Activated naive CD4-positive, alpha-beta T cell treated with anti-CD3 and anti-CD28 coated beads, Interleukin-2, amount 50 U/mL, for 24 hours (primary cell): ENCODE data around the gene MEG3.

Source experiments
- H3K27ac Mint-ChIP-seq: one replicate; pipeline ENCODE4 v1.8.0; 2021; ENCODE audit warnings: mild to moderate bottlenecking, mixed read lengths
- H3K27me3 Mint-ChIP-seq: one replicate; pipeline ENCODE4 v1.8.0; 2021; ENCODE audit warnings: mixed read lengths
- H3K36me3 Mint-ChIP-seq: one replicate; pipeline ENCODE4 v1.8.0; 2021; ENCODE audit warnings: mixed read lengths
- H3K4me1 Mint-ChIP-seq: one replicate; pipeline ENCODE4 v1.8.0; 2021; ENCODE audit warnings: mixed read lengths
- H3K4me3 Mint-ChIP-seq: one replicate; pipeline ENCODE4 v1.8.0; 2021; ENCODE audit warnings: mild to moderate bottlenecking, mixed read lengths
- H3K9me3 Mint-ChIP-seq: one replicate; pipeline ENCODE4 v1.8.0; 2021; ENCODE audit warnings: mixed read lengths

Gene MEG3

GRCh38 chr14:100905166-100905565 lies 79.2 kb downstream of the MEG3 start:
- no peaks in the 10 kb centered on the region for H3K4me1 Mint-ChIP-seq
- no peaks in the 10 kb centered on the region for H3K36me3 Mint-ChIP-seq
- H3K27me3 Mint-ChIP-seq, result peaks cover 23% of the 10 kb centered on the region
- no peaks in the 10 kb centered on the region for H3K9me3 Mint-ChIP-seq
- H3K27ac Mint-ChIP-seq, result no peak overlapping the region
- H3K4me3 Mint-ChIP-seq, result no peak overlapping the region

- Mint-ChIP-seq H3K27ac (no peak overlapping the region), H3K4me1 (no peaks in the 10 kb centered on the region), H3K9me3 (no peaks in the 10 kb centered on the region), H3K4me3 (no peak overlapping the region), H3K27me3 (peaks cover 17% of the 10 kb centered on the region), H3K36me3 (no peaks in the 10 kb centered on the region)
Observed at GRCh38 chr14:100906420-100906819, 80.5 kb downstream of the MEG3 start.

DNA sequence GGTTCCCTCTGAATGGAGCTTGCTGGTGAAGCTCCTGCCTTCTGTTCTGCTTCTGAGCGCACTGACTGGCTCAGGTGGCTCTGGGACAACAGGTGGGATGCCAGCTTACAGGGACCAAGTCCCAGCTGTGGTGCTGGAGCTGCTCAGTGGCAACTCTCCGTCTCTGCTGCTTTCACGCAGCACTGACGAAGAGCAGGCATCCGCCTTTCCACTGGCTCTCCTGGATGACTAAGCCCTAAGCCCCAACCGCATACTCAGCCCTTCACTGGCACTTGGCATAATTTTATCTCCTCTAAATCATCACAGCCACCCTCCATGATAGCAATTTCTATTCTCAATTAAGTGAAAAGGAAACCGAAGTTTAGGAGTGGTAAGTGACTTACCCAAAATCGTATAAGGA lies 81.3 kb downstream of the MEG3 start:
- Mint-ChIP-seq H3K27me3 (peaks cover 14% of the 10 kb centered on the region), H3K36me3 (no peaks in the 10 kb centered on the region), H3K4me1 (no peaks in the 10 kb centered on the region), H3K27ac (no peak overlapping the region), H3K4me3 (no peak overlapping the region), H3K9me3 (no peaks in the 10 kb centered on the region)

GRCh38 chr14:100909439-100909838 lies 83.5 kb downstream of the MEG3 start:
- Mint-ChIP-seq H3K27ac (no peak overlapping the region), H3K9me3 (no peaks in the 10 kb centered on the region), H3K4me3 (no peak overlapping the region), H3K36me3 (no peaks in the 10 kb centered on the region), H3K27me3 (peaks cover 7% of the 10 kb centered on the region), H3K4me1 (no peaks in the 10 kb centered on the region)
